Measurements from ENCODE around the gene ADRB1.

The ADRB1 gene

GRCh38 chr10:114071178-114071577 is 27.5 kb downstream of the ADRB1 start:
- H3K4me3 ChIP-seq (ENCODE audit: low read depth, low read length), result no peak overlapping the region
- DNase-seq (ENCODE audit: low read depth, low spot score), result no peak
- TF ChIP-seq CTCF (IDR thresholded peaks at IDR 0.05; ENCODE audit: low read depth, low read length), result no peak
- in situ Hi-C loops (cut with HindIII; ENCODE audit: low sequenced_read_pairs), result no loop called here

GRCh38 chr10:114073395-114074186 is 29.9 kb downstream of the ADRB1 start:
- DNase-seq (ENCODE audit: low read depth, low spot score), result no peak
- no peak for TF ChIP-seq CTCF (IDR thresholded peaks at IDR 0.05; ENCODE audit: low read depth, low read length)
- no peak overlapping the region for H3K4me3 ChIP-seq (ENCODE audit: low read depth, low read length)
- in situ Hi-C loops (cut with HindIII; ENCODE audit: low sequenced_read_pairs), result no loop called here

GRCh38 chr10:114075093-114075492 is 31.4 kb downstream of the ADRB1 start:
- DNase-seq (ENCODE audit: low read depth, low spot score), result no peak
- no peak for TF ChIP-seq CTCF (IDR thresholded peaks at IDR 0.05; ENCODE audit: low read depth, low read length)
- H3K4me3 ChIP-seq (ENCODE audit: low read depth, low read length), result no peak overlapping the region
- in situ Hi-C loops (cut with HindIII; ENCODE audit: low sequenced_read_pairs), result no loop called here

GRCh38 chr10:114077347-114077746 is 33.7 kb downstream of the ADRB1 start:
- in situ Hi-C loops (cut with HindIII; ENCODE audit: low sequenced_read_pairs), result no loop called here

GRCh38 chr10:114077815-114078219 is 34.2 kb downstream of the ADRB1 start:
- no peak for DNase-seq (ENCODE audit: low read depth, low spot score)
- in situ Hi-C loops (cut with HindIII; ENCODE audit: low sequenced_read_pairs), result no loop called here
- no peak overlapping the region for H3K4me3 ChIP-seq (ENCODE audit: low read depth, low read length)
- no peak for TF ChIP-seq CTCF (IDR thresholded peaks at IDR 0.05; ENCODE audit: low read depth, low read length)

More at GRCh38 chr10:114077347-114077746, 33.7 kb downstream of the ADRB1 start:
- no peak for DNase-seq (ENCODE audit: low read depth, low spot score)
- no peak overlapping the region for H3K4me3 ChIP-seq (ENCODE audit: low read depth, low read length)
- no peak for TF ChIP-seq CTCF (IDR thresholded peaks at IDR 0.05; ENCODE audit: low read depth, low read length)

GRCh38 chr10:114078346-114078745 is 34.7 kb downstream of the ADRB1 start:
- TF ChIP-seq CTCF (IDR thresholded peaks at IDR 0.05; ENCODE audit: low read depth, low read length), result no peak
- in situ Hi-C loops (cut with HindIII; ENCODE audit: low sequenced_read_pairs), result no loop called here

More at GRCh38 chr10:114078346-114078745, 34.7 kb downstream of the ADRB1 start:
- no peak for DNase-seq (ENCODE audit: low read depth, low spot score)
- H3K4me3 ChIP-seq (ENCODE audit: low read depth, low read length), result no peak overlapping the region
